HG02571 (cell line): ENCODE data around the gene DDR2.

Source experiments
- ATAC-seq: cut with Tn5 transposase; IDR thresholded peaks from one replicate; pipeline ENCODE4 v1.9.1; 2021; ENCODE audit warnings: mild to moderate bottlenecking, moderate library complexity; ENCODE audit not compliant: unreplicated experiment

DDR2 gene

DNA sequence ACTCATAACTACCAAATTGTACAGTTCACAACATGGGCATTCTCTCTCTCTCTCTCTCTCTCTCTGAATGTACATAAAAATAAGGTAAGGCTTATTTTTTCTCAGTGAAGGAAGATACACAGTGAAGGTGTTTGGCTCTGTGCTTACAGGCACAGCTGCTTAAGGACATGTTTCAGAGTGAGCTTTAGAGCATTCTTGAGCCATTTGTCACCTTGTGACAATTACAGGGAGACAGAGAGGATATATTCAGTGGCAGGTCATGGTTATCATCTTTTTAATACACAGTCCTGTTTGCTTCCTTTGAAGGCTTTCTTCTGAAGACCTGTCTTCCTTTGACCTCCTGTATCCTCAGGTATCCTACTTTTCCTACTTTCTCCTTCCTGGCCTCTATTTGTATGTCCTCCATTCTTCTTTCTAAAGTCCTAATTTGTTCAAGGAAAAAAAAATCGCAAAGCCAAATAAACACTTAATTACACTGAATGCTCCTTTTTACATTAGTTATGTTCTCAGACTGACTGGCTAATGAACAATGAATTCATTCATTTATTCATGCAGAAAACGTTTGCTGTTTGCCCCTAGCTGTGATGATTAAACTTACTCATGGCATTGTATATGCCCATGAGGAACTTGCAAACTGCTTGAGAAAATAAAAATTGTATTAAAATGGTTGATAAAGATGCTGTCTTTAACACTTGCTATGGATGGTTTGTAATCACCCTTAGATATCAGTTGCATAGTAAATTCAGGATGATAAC lies 191.7 kb downstream of the DDR2 start:
- no peak for ATAC-seq

DNA sequence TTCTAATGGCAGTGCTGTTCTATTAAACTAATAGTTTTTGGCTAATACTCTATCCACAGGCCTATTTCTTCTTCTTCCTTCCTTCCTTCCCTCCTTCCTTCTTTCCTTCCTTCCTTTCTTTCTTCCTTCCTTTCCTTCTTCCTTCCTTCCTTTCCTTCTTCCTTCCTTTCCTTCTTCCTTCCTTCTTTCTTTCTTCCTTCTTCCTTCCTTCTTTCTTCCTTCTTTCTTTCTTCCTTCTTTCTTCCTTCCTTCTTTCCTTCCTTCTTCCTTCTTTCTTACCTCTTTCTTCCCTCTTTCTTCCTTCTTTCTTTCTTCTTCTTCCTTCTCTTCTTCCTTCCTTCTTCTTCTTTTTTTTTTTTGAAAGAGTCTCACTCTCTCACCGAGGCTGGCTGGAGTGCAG lies 197.0 kb downstream of the DDR2 start:
- no peak for ATAC-seq

DNA sequence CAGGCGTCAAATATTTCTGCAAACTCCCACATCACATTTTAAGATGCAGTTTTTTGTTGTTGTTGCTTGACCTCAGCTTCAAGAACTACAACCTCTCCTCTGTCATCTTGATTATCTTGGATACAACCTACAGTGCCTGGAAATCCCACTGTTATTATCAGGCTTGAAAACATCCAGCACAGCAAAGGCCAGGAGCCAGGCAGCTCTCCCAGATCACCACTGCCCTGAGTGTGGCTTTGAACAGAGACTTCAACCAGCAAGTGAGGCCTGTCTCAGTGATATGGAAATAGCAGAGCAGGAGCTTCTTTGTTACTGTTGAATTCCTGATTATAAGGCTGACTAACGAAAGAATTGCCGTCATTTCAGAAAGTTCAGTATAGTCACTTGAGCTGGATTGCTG lies 200.2 kb downstream of the DDR2 start:
- ATAC-seq = no peak

DNA sequence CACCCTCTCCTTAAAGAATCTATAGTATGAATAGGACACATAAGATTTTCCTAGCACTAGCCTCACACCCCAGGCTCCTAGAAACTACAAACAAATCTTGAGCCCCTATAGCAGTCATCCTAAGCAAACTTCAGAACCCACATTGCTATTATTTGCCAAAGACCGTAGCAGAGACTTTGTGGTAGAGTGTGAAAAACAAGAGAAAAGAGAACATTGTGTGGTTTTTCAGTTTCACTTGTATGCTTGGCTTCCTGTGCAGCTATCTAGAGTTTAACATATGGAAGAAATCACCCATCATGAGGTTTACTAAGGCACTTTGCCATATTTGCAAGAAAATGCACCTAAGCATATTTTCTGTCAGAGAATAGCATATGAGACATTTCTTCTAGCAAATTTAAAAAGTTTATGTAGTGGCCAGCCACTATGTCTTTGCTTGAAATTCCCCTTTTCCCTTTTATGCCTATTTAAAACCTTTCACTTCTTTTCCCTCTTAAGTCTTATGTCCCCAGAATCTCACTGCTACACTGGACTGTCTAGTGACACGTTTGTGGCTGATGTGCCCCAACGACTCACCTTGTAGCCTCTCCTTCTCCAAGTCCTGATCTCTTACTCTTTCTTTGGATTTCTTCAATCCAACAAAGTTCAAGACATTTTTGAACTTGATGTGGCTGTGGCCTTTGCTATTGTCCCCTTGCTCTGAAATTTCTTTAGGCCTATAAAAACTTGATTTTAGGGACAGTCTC lies 203.1 kb downstream of the DDR2 start:
- peak; percentile 62 for ATAC-seq
